GM23338 (cell line): Measurements from ENCODE around the gene RXFP2. TPM values are rescaled to one million over a fixed set of nuclear protein-coding genes. Genes with fewer than 3 reads are reported as not detected.

Source experiments
- ATAC-seq: fragments of 200-7000 bp; cut with Tn5 transposase; 3 replicates; pipeline ENCODE4 v1.9.1; 2020
- DNase-seq: peaks from one replicate; pipeline ENCODE4 v3.0.0-alpha.2; 2015; ENCODE audit warnings: low spot score
- H2AFZ ChIP-seq: fragments of 200-600 bp; sonication (generic); 2 replicates; pipeline ENCODE4 v1.8.0; 2016; ENCODE audit warnings: antibody characterized with exemption, mild to moderate bottlenecking, moderate library complexity
- H3F3A ChIP-seq: fragments of 200-600 bp; sonication (generic); replicated peaks from 2 replicates; pipeline ENCODE4 v1.8.0; 2017; ENCODE audit warnings: antibody characterized with exemption, mixed run types, low read depth
- H3K27ac ChIP-seq: fragments of 200-600 bp; sonication (generic); 2 replicates; pipeline ENCODE4 v1.6.1; 2016; ENCODE audit warnings: low read depth
- H3K27me3 ChIP-seq: fragments of 200-600 bp; sonication (generic); 2 replicates; pipeline ENCODE4 v1.8.0; 2016; ENCODE audit warnings: mild to moderate bottlenecking, mixed run types, moderate library complexity; ENCODE audit not compliant: insufficient read depth
- H3K36me3 ChIP-seq: fragments of 200-600 bp; sonication (generic); 2 replicates; pipeline ENCODE4 v1.8.0; 2016; ENCODE audit warnings: mild to moderate bottlenecking; ENCODE audit not compliant: insufficient read depth
- H3K4me1 ChIP-seq: fragments of 200-600 bp; sonication (generic); 2 replicates; pipeline ENCODE4 v1.8.0; 2016; ENCODE audit warnings: mild to moderate bottlenecking, moderate library complexity; ENCODE audit not compliant: insufficient read depth
- H3K4me2 ChIP-seq: fragments of 200-600 bp; sonication (generic); 2 replicates; pipeline ENCODE4 v1.7.1; 2017; ENCODE audit warnings: mixed run types
- H3K4me3 ChIP-seq: fragments of 200-600 bp; sonication (generic); 2 replicates; pipeline ENCODE4 v1.6.1; 2016; ENCODE audit warnings: mixed run types
- H3K79me2 ChIP-seq: fragments of 200-600 bp; sonication (generic); replicated peaks from 2 replicates; pipeline ENCODE4 v1.8.0; 2017; ENCODE audit warnings: mild to moderate bottlenecking; ENCODE audit not compliant: insufficient read depth
- H3K9me2 ChIP-seq: fragments of 200-600 bp; sonication (generic); 2 replicates; pipeline ENCODE4 v1.8.0; 2017; ENCODE audit not compliant: insufficient read depth
- H4K20me1 ChIP-seq: fragments of 200-600 bp; sonication (generic); replicated peaks from 2 replicates; pipeline ENCODE4 v1.8.0; 2017; ENCODE audit warnings: mild to moderate bottlenecking; ENCODE audit not compliant: insufficient read depth
- H3K27ac Mint-ChIP-seq: 2 replicates; pipeline ENCODE4 v1.8.0; 2020; ENCODE audit warnings: inconsistent platforms, mild to moderate bottlenecking, moderate library complexity, mixed read lengths
- H3K27me3 Mint-ChIP-seq: 3 replicates; pipeline ENCODE4 v1.8.0; 2022; ENCODE audit warnings: low read depth, mild to moderate bottlenecking, moderate library complexity, mixed read lengths, inconsistent platforms; ENCODE audit not compliant: insufficient read depth, poor library complexity
- H3K36me3 Mint-ChIP-seq: 3 replicates; pipeline ENCODE4 v1.8.0; 2021; ENCODE audit warnings: low read depth, mild to moderate bottlenecking, inconsistent platforms, moderate library complexity, mixed read lengths
- H3K4me1 Mint-ChIP-seq: 3 replicates; pipeline ENCODE4 v1.8.0; 2020; ENCODE audit warnings: mild to moderate bottlenecking, inconsistent platforms, mixed read lengths
- H3K4me3 Mint-ChIP-seq: 3 replicates; pipeline ENCODE4 v1.8.0; 2021; ENCODE audit warnings: moderate library complexity, mild to moderate bottlenecking, inconsistent platforms, mixed read lengths
- H3K9me3 Mint-ChIP-seq: 3 replicates; pipeline ENCODE4 v1.8.0; 2020; ENCODE audit warnings: moderate library complexity, mild to moderate bottlenecking, inconsistent platforms, mixed read lengths
- CREB1 ChIP-seq: fragments of 250-450 bp; sonication (Bioruptor Pico); IDR thresholded peaks from 2 replicates; pipeline ENCODE4 v1.5.0; 2020; ENCODE audit warnings: low read depth, mild to moderate bottlenecking, moderate library complexity
- ETS1 ChIP-seq: IDR thresholded peaks from 2 replicates; pipeline ENCODE4 v1.6.1; 2016; ENCODE audit warnings: antibody characterized with exemption
- EZH2 ChIP-seq: fragments of 200-600 bp; sonication (generic); IDR thresholded peaks from one replicate; pipeline ENCODE4 v1.8.0; 2017; ENCODE audit warnings: antibody characterized with exemption, mild to moderate bottlenecking, low read depth; ENCODE audit not compliant: unreplicated experiment
- EZH2phosphoT487 ChIP-seq: fragments of 200-600 bp; sonication (generic); IDR thresholded peaks from one replicate; pipeline ENCODE4 v1.8.1; 2018; ENCODE audit warnings: antibody characterized with exemption; ENCODE audit not compliant: unreplicated experiment
- JUNB ChIP-seq: IDR thresholded peaks from one replicate; pipeline ENCODE4 v1.6.1; 2016; ENCODE audit warnings: antibody characterized with exemption; ENCODE audit not compliant: unreplicated experiment
- NANOG ChIP-seq: IDR thresholded peaks from 2 replicates; pipeline ENCODE4 v1.6.1; 2016; ENCODE audit warnings: antibody characterized with exemption, borderline replicate concordance
- POLR2AphosphoS5 ChIP-seq: IDR thresholded peaks from 2 replicates; pipeline ENCODE4 v1.6.1; 2016; ENCODE audit warnings: antibody characterized with exemption, low read depth
- STAT1 ChIP-seq: IDR thresholded peaks from one replicate; pipeline ENCODE4 v1.6.1; 2016; ENCODE audit warnings: antibody characterized with exemption; ENCODE audit not compliant: unreplicated experiment
- ZNF114 ChIP-seq: fragments of 250-450 bp; sonication (Bioruptor Pico); IDR thresholded peaks from 2 replicates; pipeline ENCODE4 v1.5.0; 2020; ENCODE audit warnings: mild to moderate bottlenecking, moderate library complexity
- ZNF331 ChIP-seq: fragments of 250-450 bp; sonication (Bioruptor Pico); IDR thresholded peaks from 2 replicates; pipeline ENCODE4 v1.5.0; 2020; ENCODE audit warnings: low read depth, mild to moderate bottlenecking, moderate library complexity
- ZNF462 ChIP-seq: fragments of 250-450 bp; sonication (Bioruptor Pico); IDR thresholded peaks from 2 replicates; pipeline ENCODE4 v1.5.0; 2020; ENCODE audit warnings: mild to moderate bottlenecking, moderate library complexity
- polyA plus RNA-seq: library from polyadenylated mRNA; unstranded; fragments of >200 nt; fragmentation: Nextera tagmentation; extraction: Ambion mirVana; gene quantifications from 2 replicates; pipeline ENCODE4 v1.2.1, GENCODE V29; 2016
- total RNA-seq: library from RNA; depleted of rRNA; stranded (reverse); fragments of >200 nt; shearing (Covaris generic); gene quantifications from 2 replicates; pipeline ENCODE4 v1.2.3, GENCODE V29; 2014
- TF ChIP-seq, protein P1 (sequence below): IDR thresholded peaks from one replicate; pipeline ENCODE4 v1.6.1; 2018; ENCODE audit warnings: antibody characterized with exemption; ENCODE audit not compliant: unreplicated experiment
- TF ChIP-seq, protein P2 (sequence below), 2 experiments: fragments of 200-600 bp in 1 of 2; sonication (generic) in 1 of 2; conservative IDR thresholded peaks; 2 replicates each; pipeline versions ENCODE4 v1.5.1 to v1.6.1; 2016 to 2017; ENCODE audit warnings: antibody characterized with exemption in 2 of 2, low read depth in 2 of 2, mild to moderate bottlenecking in 2 of 2, moderate library complexity in 1 of 2

The RXFP2 gene
- total and polyA plus RNA-seq, 2 experiments from 2014 or later: not detected

DNA sequence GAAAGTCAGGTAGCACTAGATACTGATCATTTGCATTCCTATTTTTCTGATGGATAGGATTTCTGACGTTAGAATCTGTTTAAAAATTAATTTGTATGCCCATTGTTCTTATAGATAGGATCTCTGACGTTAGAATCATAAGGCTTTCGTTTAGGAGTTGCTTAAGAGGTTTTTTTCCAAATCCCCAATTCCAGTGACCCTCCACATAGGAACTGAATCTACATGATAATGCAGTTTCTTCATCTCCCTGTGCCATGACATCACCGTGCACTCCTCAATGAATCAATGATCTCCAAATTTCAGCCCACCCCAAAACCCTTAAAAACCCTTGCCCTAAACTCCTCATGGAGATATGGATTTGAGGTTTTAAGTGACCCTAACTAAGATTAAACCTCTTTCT lies 87.2 kb downstream of the RXFP2 start:
- H3K4me1 Mint-ChIP-seq: peaks cover 20% of the 10 kb centered on the region
- Histone ChIP-seq H3K4me3 (no peak overlapping the region), H2AFZ (no peak overlapping the region), H4K20me1 (no peaks in the 10 kb centered on the region), H3K36me3 (no peaks in the 10 kb centered on the region), H3K27ac (no peak overlapping the region), H3K27me3 (no peaks in the 10 kb centered on the region), H3K4me2 (no peak overlapping the region), H3F3A (no peaks in the 10 kb centered on the region), H3K4me1 (peaks cover 17% of the 10 kb centered on the region), H3K9me2 (no peaks in the 10 kb centered on the region), H3K79me2 (no peaks in the 10 kb centered on the region)
- peaks cover 4% of the 10 kb centered on the region for H3K27me3 Mint-ChIP-seq
- DNase-seq (no peak), ATAC-seq (no peak)
- TF ChIP-seq ZNF114 (CRISPR knock-in tag) (no peak), EZH2phosphoT487 (no peak), POLR2AphosphoS5 (no peak), CREB1 (CRISPR knock-in tag) (no peak), STAT1 (no peak), NANOG (no peak), ETS1 (no peak), ZNF331 (CRISPR knock-in tag) (no peak), ZNF462 (no peak), JUNB (no peak), EZH2 (no peak)
- TF ChIP-seq, protein P1, sequence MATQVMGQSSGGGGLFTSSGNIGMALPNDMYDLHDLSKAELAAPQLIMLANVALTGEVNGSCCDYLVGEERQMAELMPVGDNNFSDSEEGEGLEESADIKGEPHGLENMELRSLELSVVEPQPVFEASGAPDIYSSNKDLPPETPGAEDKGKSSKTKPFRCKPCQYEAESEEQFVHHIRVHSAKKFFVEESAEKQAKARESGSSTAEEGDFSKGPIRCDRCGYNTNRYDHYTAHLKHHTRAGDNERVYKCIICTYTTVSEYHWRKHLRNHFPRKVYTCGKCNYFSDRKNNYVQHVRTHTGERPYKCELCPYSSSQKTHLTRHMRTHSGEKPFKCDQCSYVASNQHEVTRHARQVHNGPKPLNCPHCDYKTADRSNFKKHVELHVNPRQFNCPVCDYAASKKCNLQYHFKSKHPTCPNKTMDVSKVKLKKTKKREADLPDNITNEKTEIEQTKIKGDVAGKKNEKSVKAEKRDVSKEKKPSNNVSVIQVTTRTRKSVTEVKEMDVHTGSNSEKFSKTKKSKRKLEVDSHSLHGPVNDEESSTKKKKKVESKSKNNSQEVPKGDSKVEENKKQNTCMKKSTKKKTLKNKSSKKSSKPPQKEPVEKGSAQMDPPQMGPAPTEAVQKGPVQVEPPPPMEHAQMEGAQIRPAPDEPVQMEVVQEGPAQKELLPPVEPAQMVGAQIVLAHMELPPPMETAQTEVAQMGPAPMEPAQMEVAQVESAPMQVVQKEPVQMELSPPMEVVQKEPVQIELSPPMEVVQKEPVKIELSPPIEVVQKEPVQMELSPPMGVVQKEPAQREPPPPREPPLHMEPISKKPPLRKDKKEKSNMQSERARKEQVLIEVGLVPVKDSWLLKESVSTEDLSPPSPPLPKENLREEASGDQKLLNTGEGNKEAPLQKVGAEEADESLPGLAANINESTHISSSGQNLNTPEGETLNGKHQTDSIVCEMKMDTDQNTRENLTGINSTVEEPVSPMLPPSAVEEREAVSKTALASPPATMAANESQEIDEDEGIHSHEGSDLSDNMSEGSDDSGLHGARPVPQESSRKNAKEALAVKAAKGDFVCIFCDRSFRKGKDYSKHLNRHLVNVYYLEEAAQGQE: no peak
- TF ChIP-seq, protein P2, sequence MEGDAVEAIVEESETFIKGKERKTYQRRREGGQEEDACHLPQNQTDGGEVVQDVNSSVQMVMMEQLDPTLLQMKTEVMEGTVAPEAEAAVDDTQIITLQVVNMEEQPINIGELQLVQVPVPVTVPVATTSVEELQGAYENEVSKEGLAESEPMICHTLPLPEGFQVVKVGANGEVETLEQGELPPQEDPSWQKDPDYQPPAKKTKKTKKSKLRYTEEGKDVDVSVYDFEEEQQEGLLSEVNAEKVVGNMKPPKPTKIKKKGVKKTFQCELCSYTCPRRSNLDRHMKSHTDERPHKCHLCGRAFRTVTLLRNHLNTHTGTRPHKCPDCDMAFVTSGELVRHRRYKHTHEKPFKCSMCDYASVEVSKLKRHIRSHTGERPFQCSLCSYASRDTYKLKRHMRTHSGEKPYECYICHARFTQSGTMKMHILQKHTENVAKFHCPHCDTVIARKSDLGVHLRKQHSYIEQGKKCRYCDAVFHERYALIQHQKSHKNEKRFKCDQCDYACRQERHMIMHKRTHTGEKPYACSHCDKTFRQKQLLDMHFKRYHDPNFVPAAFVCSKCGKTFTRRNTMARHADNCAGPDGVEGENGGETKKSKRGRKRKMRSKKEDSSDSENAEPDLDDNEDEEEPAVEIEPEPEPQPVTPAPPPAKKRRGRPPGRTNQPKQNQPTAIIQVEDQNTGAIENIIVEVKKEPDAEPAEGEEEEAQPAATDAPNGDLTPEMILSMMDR (conservative IDR thresholded peaks at IDR 0.05; ENCODE audit: low read depth in 2 of 2): no peak
- H3K4me3 Mint-ChIP-seq: no peak overlapping the region
- H3K36me3 Mint-ChIP-seq: no peaks in the 10 kb centered on the region
- no peak overlapping the region for H3K27ac Mint-ChIP-seq
- H3K9me3 Mint-ChIP-seq: no peaks in the 10 kb centered on the region
